Fibroblast of skin of left biceps (primary cell): ENCODE data around the gene KIF16B.
"Not testable (repeated sequence)": the region's sequence is repeated elsewhere in the genome, so short reads cannot be mapped to it uniquely, and the experiment has no call there.

ENCODE experiments used
- DNase-seq, 2 experiments: peaks; one replicate each; pipeline ENCODE4 v3.0.0-alpha.2; 2013; ENCODE audit warnings: low read depth in 2 of 2

Gene KIF16B

GRCh38 chr20:16573001-16573965 is at the start of gene KIF16B:
Gene KIF16B, minus strand, starts transcription at chr20:16573448. Its CDS starts 173 bp downstream, at chr20:16573275.
- DNase-seq, result peak; percentile 64 to 71

GRCh38 chr20:16622501-16622900 is 49.3 kb upstream of the KIF16B start:
- DNase-seq, result no peak

- DNase-seq, result no peak
Observed at GRCh38 chr20:16621435-16622141, 48.3 kb upstream of the KIF16B start.

GRCh38 chr20:16620961-16621360 is 47.7 kb upstream of the KIF16B start:
- no peak for DNase-seq

GRCh38 chr20:16619953-16620352 is 46.7 kb upstream of the KIF16B start:
- no peak for DNase-seq

- DNase-seq, result no peak
Observed at GRCh38 chr20:16617056-16617455, 43.8 kb upstream of the KIF16B start.

- no peak for DNase-seq
Observed at GRCh38 chr20:16616317-16616716, 43.1 kb upstream of the KIF16B start.

- DNase-seq, result peak; percentile 75 to 76
Observed at GRCh38 chr20:16615199-16615598, 42.0 kb upstream of the KIF16B start.

GRCh38 chr20:16613954-16614353 is 40.7 kb upstream of the KIF16B start:
- no peak for DNase-seq

- no peak for DNase-seq
Observed at GRCh38 chr20:16612706-16613105, 39.5 kb upstream of the KIF16B start.

GRCh38 chr20:16611817-16612216 is 38.6 kb upstream of the KIF16B start:
- DNase-seq, result no peak

GRCh38 chr20:16609066-16609465 is 35.8 kb upstream of the KIF16B start:
- no peak for DNase-seq

- DNase-seq, result no peak
Observed at GRCh38 chr20:16608277-16608650, 35.0 kb upstream of the KIF16B start.

- DNase-seq, result no peak
Observed at GRCh38 chr20:16607364-16608276, 34.4 kb upstream of the KIF16B start.

- no peak for DNase-seq
Observed at GRCh38 chr20:16606468-16607070, 33.3 kb upstream of the KIF16B start.

GRCh38 chr20:16601047-16601446 is 27.8 kb upstream of the KIF16B start:
- no peak for DNase-seq

- no peak for DNase-seq
Observed at GRCh38 chr20:16599257-16599656, 26.0 kb upstream of the KIF16B start.

GRCh38 chr20:16596991-16597390 is 23.7 kb upstream of the KIF16B start:
- DNase-seq, result no peak

GRCh38 chr20:16596404-16596803 is 23.2 kb upstream of the KIF16B start:
- DNase-seq, result not testable (repeated sequence)

- DNase-seq, result no peak
Observed at GRCh38 chr20:16595376-16595775, 22.1 kb upstream of the KIF16B start.

GRCh38 chr20:16590041-16590633 is 16.9 kb upstream of the KIF16B start:
- DNase-seq, result no peak
